ENCODE data around the gene HIVEP3. TPM values are rescaled to one million over a fixed set of nuclear protein-coding genes. Genes with fewer than 3 reads are reported as not detected.

The HIVEP3 gene
- total RNA-seq, 1 experiment from 2014 or later = 11.0 TPM

DNA sequence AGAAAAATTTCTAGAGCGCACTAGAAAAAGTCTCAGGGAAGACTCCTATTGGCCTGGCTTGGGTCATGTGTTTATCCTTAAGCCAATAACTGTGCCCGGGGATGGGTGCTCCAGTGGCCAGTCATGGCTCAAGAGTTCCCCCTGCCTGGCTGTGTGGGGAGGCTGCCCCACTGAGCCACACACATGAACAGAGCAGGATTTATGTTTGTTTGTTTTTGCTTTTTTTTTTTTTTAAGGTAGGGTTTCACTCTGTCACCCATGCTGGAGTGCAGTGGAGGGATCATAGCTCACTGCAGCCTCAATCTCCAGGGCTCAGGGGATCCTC is 456.1 kb downstream of the HIVEP3 start:
- Histone ChIP-seq H4K20me1 (ENCODE audit: insufficient read depth) (no peaks in the 10 kb centered on the region), H3K4me1 (replicated peaks; ENCODE audit: insufficient read depth) (peaks cover 5% of the 10 kb centered on the region), H3K9me3 (ENCODE audit: insufficient read depth, low read depth) (no peaks in the 10 kb centered on the region), H3K4me2 (no peak overlapping the region), H3K27me3 (ENCODE audit: insufficient read depth, low read depth) (no peaks in the 10 kb centered on the region), H3K79me2 (ENCODE audit: low read depth) (no peaks in the 10 kb centered on the region), H3K36me3 (ENCODE audit: low read depth) (no peaks in the 10 kb centered on the region), H2AFZ (no peak overlapping the region), H3K9me2 (ENCODE audit: insufficient read depth) (no peaks in the 10 kb centered on the region), H3F3A (ENCODE audit: insufficient read depth, low read depth) (peaks cover 4% of the 10 kb centered on the region; the same call in 1 of the 2 replicates), H3K27ac (no peak overlapping the region), H3K4me3 (no peak overlapping the region)
- TF ChIP-seq EZH2 (IDR thresholded peaks at IDR 0.05; ENCODE audit: low read depth) = no peak
- TF ChIP-seq, protein P1, sequence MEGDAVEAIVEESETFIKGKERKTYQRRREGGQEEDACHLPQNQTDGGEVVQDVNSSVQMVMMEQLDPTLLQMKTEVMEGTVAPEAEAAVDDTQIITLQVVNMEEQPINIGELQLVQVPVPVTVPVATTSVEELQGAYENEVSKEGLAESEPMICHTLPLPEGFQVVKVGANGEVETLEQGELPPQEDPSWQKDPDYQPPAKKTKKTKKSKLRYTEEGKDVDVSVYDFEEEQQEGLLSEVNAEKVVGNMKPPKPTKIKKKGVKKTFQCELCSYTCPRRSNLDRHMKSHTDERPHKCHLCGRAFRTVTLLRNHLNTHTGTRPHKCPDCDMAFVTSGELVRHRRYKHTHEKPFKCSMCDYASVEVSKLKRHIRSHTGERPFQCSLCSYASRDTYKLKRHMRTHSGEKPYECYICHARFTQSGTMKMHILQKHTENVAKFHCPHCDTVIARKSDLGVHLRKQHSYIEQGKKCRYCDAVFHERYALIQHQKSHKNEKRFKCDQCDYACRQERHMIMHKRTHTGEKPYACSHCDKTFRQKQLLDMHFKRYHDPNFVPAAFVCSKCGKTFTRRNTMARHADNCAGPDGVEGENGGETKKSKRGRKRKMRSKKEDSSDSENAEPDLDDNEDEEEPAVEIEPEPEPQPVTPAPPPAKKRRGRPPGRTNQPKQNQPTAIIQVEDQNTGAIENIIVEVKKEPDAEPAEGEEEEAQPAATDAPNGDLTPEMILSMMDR (conservative IDR thresholded peaks at IDR 0.05) = no peak
- ChIA-PET CTCF (interaction anchor here (0.5 kb wide), 1 partner anchor 13 kb away, joined by 3 read pairs; no protein-coding TSS in a partner anchor), POLR2A (ENCODE audit: unreplicated experiment) (interaction anchor here (0.7 kb wide), 1 partner anchor 705 kb away, joined by 24 read pairs; no protein-coding TSS in a partner anchor)
- BruUV-seq (replicated peaks) = no TSS peak
- DNase-seq = no peak
- intact Hi-C loops (cut with micrococcal nuclease; ENCODE audit: unreplicated experiment) = no loop called here

DNA sequence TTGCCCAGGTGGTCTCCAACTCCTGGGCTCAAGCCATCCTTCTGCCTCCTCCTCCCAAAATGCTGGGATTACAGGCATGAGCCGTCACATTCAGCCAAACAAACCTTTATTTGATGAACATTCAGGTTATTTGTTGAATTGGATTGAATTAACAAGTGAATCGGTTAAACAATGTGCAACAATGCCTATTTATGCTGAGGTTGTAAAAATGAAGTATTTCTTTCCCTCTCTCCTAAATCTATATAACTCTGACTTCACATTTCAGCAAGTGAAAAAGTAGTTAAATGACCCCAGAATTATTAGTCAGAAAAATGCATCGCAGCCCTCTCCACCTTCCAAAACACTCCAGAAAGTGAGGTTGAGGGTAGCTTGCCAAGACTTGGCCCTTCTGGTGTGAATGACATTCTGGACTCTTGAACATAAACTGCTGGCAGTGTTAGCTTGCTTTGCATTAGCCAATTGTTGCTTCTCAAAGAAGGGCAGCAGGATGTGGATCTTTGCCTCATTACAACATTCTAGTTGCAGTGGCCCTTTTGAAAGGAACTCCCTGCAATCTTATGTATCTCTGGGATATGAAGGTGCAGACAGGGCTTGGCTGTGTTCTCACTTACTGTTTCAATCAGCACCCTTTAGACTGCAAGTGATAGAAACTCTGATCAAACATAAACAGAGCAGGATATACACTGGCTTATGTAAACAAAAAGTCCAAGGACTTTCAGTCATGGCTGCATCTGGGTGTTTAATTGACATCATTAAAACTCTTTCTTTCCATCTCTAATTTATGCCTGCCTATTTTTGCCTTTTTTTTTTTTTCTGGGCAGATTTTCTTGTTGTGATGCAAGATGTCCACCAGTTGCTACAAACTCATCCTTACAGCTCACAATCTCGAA is 456.7 kb downstream of the HIVEP3 start:
- intact Hi-C loops (cut with micrococcal nuclease; ENCODE audit: unreplicated experiment) = no loop called here
- Histone ChIP-seq H4K20me1 (ENCODE audit: insufficient read depth) (no peaks in the 10 kb centered on the region), H3K4me3 (no peak overlapping the region), H3K79me2 (ENCODE audit: low read depth) (no peaks in the 10 kb centered on the region), H3F3A (ENCODE audit: insufficient read depth, low read depth) (no peaks in the 10 kb centered on the region; the same call in 1 of the 2 replicates), H3K9me2 (ENCODE audit: insufficient read depth) (no peaks in the 10 kb centered on the region), H3K4me2 (no peak overlapping the region), H3K36me3 (ENCODE audit: low read depth) (no peaks in the 10 kb centered on the region), H2AFZ (no peak overlapping the region), H3K27me3 (ENCODE audit: insufficient read depth, low read depth) (no peaks in the 10 kb centered on the region), H3K27ac (no peak overlapping the region), H3K4me1 (replicated peaks; ENCODE audit: insufficient read depth) (no peaks in the 10 kb centered on the region), H3K9me3 (ENCODE audit: insufficient read depth, low read depth) (no peaks in the 10 kb centered on the region)
- DNase-seq = no peak
- TF ChIP-seq, protein P1 (conservative IDR thresholded peaks at IDR 0.05) = no peak
- TF ChIP-seq EZH2 (IDR thresholded peaks at IDR 0.05; ENCODE audit: low read depth) = no peak
- POLR2A ChIA-PET (ENCODE audit: unreplicated experiment) = no interaction called here
- CTCF ChIA-PET = interaction anchor here (0.7 kb wide), 1 partner anchor 211 kb away, joined by 6 read pairs; no protein-coding TSS in a partner anchor
- BruUV-seq (replicated peaks) = no TSS peak

DNA sequence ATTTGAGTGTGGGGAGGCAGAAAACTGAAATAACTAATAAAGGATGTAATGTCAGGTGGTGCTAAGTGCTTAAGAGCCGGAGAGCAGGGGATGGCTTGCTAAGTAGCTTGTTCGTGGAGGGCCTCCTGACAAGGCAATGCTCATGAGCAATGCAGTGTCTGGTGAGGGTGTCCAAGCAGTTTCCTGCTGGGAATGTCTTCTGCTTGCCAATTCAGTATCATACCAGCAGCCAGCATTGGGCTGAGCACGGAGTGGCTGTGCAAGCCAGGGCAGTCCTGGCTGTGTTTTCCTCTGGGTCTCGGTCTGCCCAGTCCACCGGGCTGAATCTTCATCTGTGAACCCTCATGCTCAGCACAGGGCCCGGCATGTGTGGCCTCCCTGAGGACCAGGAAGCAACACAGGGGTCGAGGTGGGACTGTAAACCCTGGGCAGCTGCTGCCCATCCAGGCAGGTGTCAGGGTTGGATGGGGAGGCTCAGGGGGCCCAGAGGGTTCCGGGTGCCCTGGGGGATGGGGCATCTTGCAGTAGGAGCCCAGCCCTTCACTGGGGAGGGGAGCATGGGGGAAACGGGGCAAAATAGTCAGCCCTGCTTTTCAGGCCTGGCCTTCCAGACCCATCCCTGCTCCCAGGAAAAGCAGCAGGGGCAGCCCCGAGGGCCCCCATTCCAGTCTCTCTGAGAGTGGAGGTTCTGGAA is 461.7 kb downstream of the HIVEP3 start:
- POLR2A ChIA-PET (ENCODE audit: unreplicated experiment) = no interaction called here
- Histone ChIP-seq H3F3A (ENCODE audit: insufficient read depth, low read depth) (no peaks in the 10 kb centered on the region; the same call in 1 of the 2 replicates), H3K79me2 (ENCODE audit: low read depth) (no peaks in the 10 kb centered on the region), H3K36me3 (ENCODE audit: low read depth) (no peaks in the 10 kb centered on the region), H3K4me2 (no peak overlapping the region), H3K4me1 (replicated peaks; ENCODE audit: insufficient read depth) (no peaks in the 10 kb centered on the region), H3K9me3 (ENCODE audit: insufficient read depth, low read depth) (no peaks in the 10 kb centered on the region), H4K20me1 (ENCODE audit: insufficient read depth) (no peaks in the 10 kb centered on the region), H2AFZ (no peak overlapping the region), H3K27me3 (ENCODE audit: insufficient read depth, low read depth) (no peaks in the 10 kb centered on the region), H3K9me2 (ENCODE audit: insufficient read depth) (no peaks in the 10 kb centered on the region), H3K4me3 (no peak overlapping the region), H3K27ac (no peak overlapping the region)
- CTCF ChIA-PET = no interaction called here
- intact Hi-C loops (cut with micrococcal nuclease; ENCODE audit: unreplicated experiment) = no loop called here
- no TSS peak for BruUV-seq (replicated peaks)
- TF ChIP-seq EZH2 (IDR thresholded peaks at IDR 0.05; ENCODE audit: low read depth) = no peak
- TF ChIP-seq, protein P1 (conservative IDR thresholded peaks at IDR 0.05) = no peak
- DNase-seq = no peak

Other genes starting within 250 kb of the HIVEP3 start
- gene GUCA2B, start 234.5 kb upstream of the HIVEP3 start, total RNA-seq (2021) = not detected in 2 replicates
- not detected in 2 replicates for gene GUCA2A, start 245.8 kb upstream of the HIVEP3 start, total RNA-seq (2021)